GM10248 (cell line): ENCODE data around the gene SETDB2.

Source experiments
- CTCF ChIA-PET: fragments of 300-600 bp; sonication (Branson Sonifier 250); formaldehyde crosslinking; extraction: SDS; loops from one replicate; lab custom pipeline; 2021; ENCODE audit warnings: antibody characterized with exemption; lab: Yijun Ruan, JAX
- POLR2A ChIA-PET: fragments of 350-650 bp; sonication (Branson Sonifier 250); formaldehyde crosslinking; extraction: SDS; loops from one replicate; lab custom pipeline; 2020; ENCODE audit warnings: antibody characterized with exemption; lab: Yijun Ruan, JAX
- DNase-seq: peaks from one replicate; pipeline ENCODE4 v3.0.0; 2012; ENCODE audit errors: extremely low spot score
- CTCF ChIP-seq: IDR thresholded peaks from 2 replicates; pipeline ENCODE4 v1.5.1; 2012; ENCODE audit warnings: mild to moderate bottlenecking, low read depth; ENCODE audit errors: extremely low read depth, missing control alignments, control extremely low read depth

The SETDB2 gene

GRCh38 chr13:49446473-49446872 is 2.4 kb downstream of the SETDB2 start:
- CTCF ChIA-PET = interaction anchor here (1.4 to 2.9 kb wide), 3 partner anchors 146 to 166 kb away, joined by 3 to 9 read pairs (median 4); no protein-coding TSS in a partner anchor

GRCh38 chr13:49448753-49449152 is 4.7 kb downstream of the SETDB2 start:
- ChIA-PET CTCF (no interaction called here), POLR2A (no interaction called here)
- no peak for TF ChIP-seq CTCF
- DNase-seq = no peak

More at GRCh38 chr13:49446473-49446872, 2.4 kb downstream of the SETDB2 start:
- no peak for TF ChIP-seq CTCF
- POLR2A ChIA-PET = interaction anchor here (0.5 kb wide), 1 partner anchor 37 kb away, joined by 3 read pairs; no protein-coding TSS in a partner anchor
- no peak for DNase-seq

DNA sequence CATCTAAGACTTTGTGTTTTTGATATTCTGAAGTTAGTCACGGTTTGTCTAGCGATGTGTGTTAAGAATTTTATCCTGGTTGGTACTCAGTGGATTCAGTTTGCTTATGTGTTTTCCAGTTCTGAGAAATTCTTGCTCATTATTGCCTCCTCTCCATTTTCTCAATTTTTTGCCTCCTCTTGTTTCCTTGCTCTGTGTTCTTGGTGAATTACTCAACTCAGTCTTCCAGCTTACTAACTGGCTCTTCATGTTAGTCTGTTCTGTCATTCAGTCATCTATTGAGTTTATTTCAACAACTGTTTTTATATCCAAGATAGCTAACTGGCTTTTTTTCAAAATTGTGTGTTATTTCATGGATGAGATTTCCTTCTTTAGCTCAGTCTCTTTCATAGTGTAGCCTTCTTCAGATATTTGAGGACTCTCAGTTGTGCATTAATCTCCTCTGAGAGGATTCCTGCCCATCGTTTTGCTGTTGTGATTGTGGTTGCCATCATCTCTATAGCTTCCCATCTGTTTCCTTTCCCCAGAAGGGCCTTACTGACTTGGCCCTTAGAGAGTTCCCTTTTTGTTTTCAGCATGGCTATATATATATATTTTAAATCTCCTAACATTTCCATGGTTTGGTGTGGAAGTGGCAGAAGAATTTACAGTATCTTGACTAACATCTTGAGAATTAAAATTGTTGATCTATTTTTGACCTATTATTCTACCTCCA is 6.2 kb downstream of the SETDB2 start:
- DNase-seq = no peak
- CTCF ChIA-PET = no interaction called here
- TF ChIP-seq CTCF = no peak
- POLR2A ChIA-PET = no interaction called here

DNA sequence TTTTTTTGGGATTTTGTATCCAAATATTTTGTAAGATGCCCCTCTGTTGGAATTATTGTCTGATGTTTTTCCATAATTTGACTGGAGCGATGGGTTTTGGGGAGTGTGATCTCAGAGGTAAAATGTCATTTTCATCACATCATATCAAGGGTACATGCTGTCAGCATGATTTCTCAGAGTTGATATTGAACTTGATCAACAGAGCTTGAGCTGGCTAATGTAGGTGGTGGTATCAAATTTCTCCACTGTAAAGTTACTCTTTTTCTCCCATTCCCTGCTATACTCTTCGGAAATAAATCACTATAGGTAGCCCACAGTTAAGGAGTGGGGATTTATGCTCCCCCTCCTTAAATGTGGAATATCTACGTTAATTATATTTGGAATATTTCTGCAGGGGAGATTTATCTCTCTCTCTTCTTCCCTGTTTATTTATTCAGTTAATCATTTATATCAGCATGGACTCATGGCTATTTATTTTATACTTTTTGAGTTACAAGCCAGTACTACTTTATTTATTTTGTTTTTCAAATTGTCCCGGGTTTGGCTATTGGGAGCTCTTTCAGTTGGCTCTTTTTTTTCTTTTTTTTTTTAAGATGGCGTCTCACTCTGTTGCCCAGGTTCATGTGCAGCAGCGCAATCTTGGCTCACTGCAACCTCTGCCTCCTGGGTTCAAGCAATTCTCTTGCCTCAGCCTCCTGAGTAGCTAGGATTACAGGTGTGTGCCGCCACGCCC is 8.8 kb downstream of the SETDB2 start:
- POLR2A ChIA-PET = interaction anchor here (0.6 to 2.3 kb wide), 3 partner anchors 9 to 408 kb away, joined by 3 to 12 read pairs (median 5); partner anchors contain the start of genes CAB39L and SETDB2
- no peak for TF ChIP-seq CTCF
- CTCF ChIA-PET = interaction anchor here (1.6 kb wide), 1 partner anchor 8 kb away, joined by 5 read pairs; the partner anchor contains the start of genes CAB39L and SETDB2
- no peak for DNase-seq

GRCh38 chr13:49453465-49453864 is 9.4 kb downstream of the SETDB2 start:
- TF ChIP-seq CTCF = no peak
- no peak for DNase-seq
- CTCF ChIA-PET = interaction anchor here (1.6 kb wide), 1 partner anchor 9 kb away, joined by 5 read pairs; the partner anchor contains the start of genes CAB39L and SETDB2
- POLR2A ChIA-PET = interaction anchor here (2.3 kb wide), 1 partner anchor 9 kb away, joined by 12 read pairs; the partner anchor contains the start of genes CAB39L and SETDB2

GRCh38 chr13:49454388-49455006 is 10.4 kb downstream of the SETDB2 start:
- CTCF ChIA-PET = interaction anchor here (1.4 kb wide), 1 partner anchor 10 kb away, joined by 6 read pairs; the partner anchor contains the start of genes CAB39L and SETDB2
- no peak for TF ChIP-seq CTCF
- POLR2A ChIA-PET = interaction anchor here (0.5 to 2.3 kb wide), 2 partner anchors 10 to 84 kb away, joined by 3 to 12 read pairs; partner anchors contain the start of genes CAB39L and SETDB2
- peak; percentile 51 for DNase-seq
